ENCODE data around the gene DUSP9. TPM values are rescaled to one million over a fixed set of nuclear protein-coding genes. Genes with fewer than 3 reads are reported as not detected.
"Not testable (repeated sequence)": the region's sequence is repeated elsewhere in the genome, so short reads cannot be mapped to it uniquely, and the experiment has no call there.

The DUSP9 gene
- total RNA-seq, 1 donor from 2014 or later: 0.11 TPM

GRCh38 chrX:153693216-153694086, 46.4 kb downstream of the DUSP9 start:
- intact Hi-C loops (cut with micrococcal nuclease): no loop called here
- Mint-ChIP-seq H3K27ac (no peak overlapping the region), H3K4me1 (ENCODE audit: low read depth) (no peaks in the 10 kb centered on the region), H3K36me3 (ENCODE audit: low read depth) (peaks cover 12% of the 10 kb centered on the region), H3K27me3 (ENCODE audit: low read depth) (peaks cover 7% of the 10 kb centered on the region), H3K9me3 (no peaks in the 10 kb centered on the region), H3K4me3 (ENCODE audit: low read depth) (no peak overlapping the region)
- DNase-seq (ENCODE audit: low spot score): no peak

- H3K4me3 Mint-ChIP-seq (ENCODE audit: low read depth); DNase-seq (ENCODE audit: low spot score); H3K9me3 Mint-ChIP-seq; intact Hi-C loops (cut with micrococcal nuclease); H3K27me3 Mint-ChIP-seq (ENCODE audit: low read depth); H3K27ac Mint-ChIP-seq; H3K4me1 Mint-ChIP-seq (ENCODE audit: low read depth): not testable (repeated sequence)
- H3K36me3 Mint-ChIP-seq (ENCODE audit: low read depth): peaks cover 17% of the 10 kb centered on the region
Observed at GRCh38 chrX:153694256-153694655, 47.3 kb downstream of the DUSP9 start.

- H3K4me3 Mint-ChIP-seq (ENCODE audit: low read depth): no peak overlapping the region
- no peak for DNase-seq (ENCODE audit: low spot score)
- intact Hi-C loops (cut with micrococcal nuclease): no loop called here
- peaks cover 5% of the 10 kb centered on the region for H3K27me3 Mint-ChIP-seq (ENCODE audit: low read depth)
- no peaks in the 10 kb centered on the region for H3K9me3 Mint-ChIP-seq
- peaks cover 17% of the 10 kb centered on the region for H3K36me3 Mint-ChIP-seq (ENCODE audit: low read depth)
- no peaks in the 10 kb centered on the region for H3K4me1 Mint-ChIP-seq (ENCODE audit: low read depth)
- no peak overlapping the region for H3K27ac Mint-ChIP-seq
Observed at GRCh38 chrX:153694687-153695270, 47.8 kb downstream of the DUSP9 start.

- Mint-ChIP-seq H3K4me3 (ENCODE audit: low read depth) (no peak overlapping the region), H3K9me3 (no peaks in the 10 kb centered on the region), H3K4me1 (ENCODE audit: low read depth) (no peaks in the 10 kb centered on the region), H3K36me3 (ENCODE audit: low read depth) (peaks cover 21% of the 10 kb centered on the region), H3K27ac (no peak overlapping the region), H3K27me3 (ENCODE audit: low read depth) (no peaks in the 10 kb centered on the region)
- no peak for DNase-seq (ENCODE audit: low spot score)
- intact Hi-C loops (cut with micrococcal nuclease): no loop called here
Observed at GRCh38 chrX:153696100-153696499, 49.1 kb downstream of the DUSP9 start.

GRCh38 chrX:153696538-153696937, 49.5 kb downstream of the DUSP9 start:
- H3K9me3 Mint-ChIP-seq; intact Hi-C loops (cut with micrococcal nuclease); H3K4me1 Mint-ChIP-seq (ENCODE audit: low read depth); H3K4me3 Mint-ChIP-seq (ENCODE audit: low read depth); DNase-seq (ENCODE audit: low spot score); H3K27me3 Mint-ChIP-seq (ENCODE audit: low read depth); H3K27ac Mint-ChIP-seq: not testable (repeated sequence)
- H3K36me3 Mint-ChIP-seq (ENCODE audit: low read depth): peaks cover 21% of the 10 kb centered on the region

- intact Hi-C loops (cut with micrococcal nuclease); H3K27me3 Mint-ChIP-seq (ENCODE audit: low read depth); H3K9me3 Mint-ChIP-seq; H3K4me1 Mint-ChIP-seq (ENCODE audit: low read depth); H3K27ac Mint-ChIP-seq; DNase-seq (ENCODE audit: low spot score); H3K4me3 Mint-ChIP-seq (ENCODE audit: low read depth): not testable (repeated sequence)
- H3K36me3 Mint-ChIP-seq (ENCODE audit: low read depth): peaks cover 21% of the 10 kb centered on the region
Observed at GRCh38 chrX:153696986-153697722, 50.2 kb downstream of the DUSP9 start.

- H3K4me3 Mint-ChIP-seq (ENCODE audit: low read depth): no peak overlapping the region
- no peaks in the 10 kb centered on the region for H3K4me1 Mint-ChIP-seq (ENCODE audit: low read depth)
- H3K9me3 Mint-ChIP-seq: no peaks in the 10 kb centered on the region
- intact Hi-C loops (cut with micrococcal nuclease): no loop called here
- no peak overlapping the region for H3K27ac Mint-ChIP-seq
- H3K36me3 Mint-ChIP-seq (ENCODE audit: low read depth): peaks cover 21% of the 10 kb centered on the region
- H3K27me3 Mint-ChIP-seq (ENCODE audit: low read depth): no peaks in the 10 kb centered on the region
- no peak for DNase-seq (ENCODE audit: low spot score)
Observed at GRCh38 chrX:153697924-153698865, 51.2 kb downstream of the DUSP9 start.

GRCh38 chrX:153699210-153699783, 52.3 kb downstream of the DUSP9 start:
- H3K36me3 Mint-ChIP-seq (ENCODE audit: low read depth): peaks cover 27% of the 10 kb centered on the region

GRCh38 chrX:153699784-153700371, 52.9 kb downstream of the DUSP9 start:
- H3K36me3 Mint-ChIP-seq (ENCODE audit: low read depth): peaks cover 31% of the 10 kb centered on the region
- intact Hi-C loops (cut with micrococcal nuclease); H3K4me1 Mint-ChIP-seq (ENCODE audit: low read depth); H3K27me3 Mint-ChIP-seq (ENCODE audit: low read depth); H3K4me3 Mint-ChIP-seq (ENCODE audit: low read depth); H3K9me3 Mint-ChIP-seq; H3K27ac Mint-ChIP-seq; DNase-seq (ENCODE audit: low spot score): not testable (repeated sequence)

More at GRCh38 chrX:153699210-153699783, 52.3 kb downstream of the DUSP9 start:
- H3K9me3 Mint-ChIP-seq; H3K27me3 Mint-ChIP-seq (ENCODE audit: low read depth); intact Hi-C loops (cut with micrococcal nuclease); H3K4me1 Mint-ChIP-seq (ENCODE audit: low read depth); DNase-seq (ENCODE audit: low spot score); H3K27ac Mint-ChIP-seq; H3K4me3 Mint-ChIP-seq (ENCODE audit: low read depth): not testable (repeated sequence)

- H3K36me3 Mint-ChIP-seq (ENCODE audit: low read depth): peaks cover 31% of the 10 kb centered on the region
- no peak overlapping the region for H3K27ac Mint-ChIP-seq
- H3K27me3 Mint-ChIP-seq (ENCODE audit: low read depth): no peaks in the 10 kb centered on the region
- no peaks in the 10 kb centered on the region for H3K9me3 Mint-ChIP-seq
- intact Hi-C loops (cut with micrococcal nuclease): no loop called here
- H3K4me3 Mint-ChIP-seq (ENCODE audit: low read depth): no peak overlapping the region
- H3K4me1 Mint-ChIP-seq (ENCODE audit: low read depth): no peaks in the 10 kb centered on the region
- DNase-seq (ENCODE audit: low spot score): no peak
Observed at GRCh38 chrX:153700376-153700945, 53.5 kb downstream of the DUSP9 start.

Measured in activated T-helper 2 cell treated with anti-CD3 and anti-CD28 coated beads, Interferon-gamma antibody, Interleukin-2, Interleukin-4, amounts not matched to agents 10 μg/mL and 5 μg/mL and 100 μg/mL, durations not matched to agents 14 hours and 24 hours and 36 hours (primary cell).